ENCODE results near the gene TLE2.

TLE2 gene

GRCh38 chr19:3029065-3029923 lies at the start of gene TLE2:
Gene TLE2, minus strand, starts transcription at chr19:3029280. Its CDS starts 376 bp downstream, at chr19:3028904.
- TF ChIP-seq RAD21 (IDR thresholded peaks at IDR 0.05; ENCODE audit: low read depth) (no peak), ZBTB7A (IDR thresholded peaks at IDR 0.05; ENCODE audit: low read depth) (no peak), MAX (IDR thresholded peaks at IDR 0.05) (no peak), TCF12 (IDR thresholded peaks at IDR 0.05; ENCODE audit: low read depth) (no peak), FOXM1 (IDR thresholded peaks at IDR 0.05; ENCODE audit: borderline replicate concordance, low read depth) (no peak), REST (IDR thresholded peaks at IDR 0.05; ENCODE audit: low read depth) (no peak), TAF1 (IDR thresholded peaks at IDR 0.05; ENCODE audit: low read depth) (no peak), EP300 (IDR thresholded peaks at IDR 0.05; ENCODE audit: borderline replicate concordance) (no peak), CREB1 (IDR thresholded peaks at IDR 0.05; ENCODE audit: low read depth) (no peak), TEAD4 (IDR thresholded peaks at IDR 0.05) (no peak), EGR1 (IDR thresholded peaks at IDR 0.05) (no peak), CEBPB (IDR thresholded peaks at IDR 0.05) (no peak), USF1 (IDR thresholded peaks at IDR 0.05) (no peak), YY1 (IDR thresholded peaks at IDR 0.05; ENCODE audit: low read depth) (no peak), NFIC (IDR thresholded peaks at IDR 0.05) (no peak)

GRCh38 chr19:3075605-3076431 lies 46.7 kb upstream of the TLE2 start:
- TF ChIP-seq TAF1 (IDR thresholded peaks at IDR 0.05; ENCODE audit: low read depth) (no peak), NFIC (IDR thresholded peaks at IDR 0.05) (0 out of 2 replicates have a peak, but pooled peaks have one; percentile 20), EGR1 (IDR thresholded peaks at IDR 0.05) (peak; percentile 96), FOXM1 (IDR thresholded peaks at IDR 0.05; ENCODE audit: borderline replicate concordance, low read depth) (no peak), ZBTB7A (IDR thresholded peaks at IDR 0.05; ENCODE audit: low read depth) (peak; percentile 90; the same call in 1 of the 2 replicates), MAX (IDR thresholded peaks at IDR 0.05) (peak; percentile 80), EP300 (IDR thresholded peaks at IDR 0.05; ENCODE audit: borderline replicate concordance) (0 out of 2 replicates have a peak, but pooled peaks have one; percentile 41), YY1 (IDR thresholded peaks at IDR 0.05; ENCODE audit: low read depth) (no peak), RAD21 (IDR thresholded peaks at IDR 0.05; ENCODE audit: low read depth) (peak; percentile 87), TEAD4 (IDR thresholded peaks at IDR 0.05) (peak; percentile 41; the same call in 1 of the 2 replicates), CREB1 (IDR thresholded peaks at IDR 0.05; ENCODE audit: low read depth) (no peak), REST (IDR thresholded peaks at IDR 0.05; ENCODE audit: low read depth) (no peak), TCF12 (IDR thresholded peaks at IDR 0.05; ENCODE audit: low read depth) (no peak), USF1 (IDR thresholded peaks at IDR 0.05) (peak; percentile 16; the same call in 1 of the 2 replicates), CEBPB (IDR thresholded peaks at IDR 0.05) (no peak)

- TF ChIP-seq USF1 (IDR thresholded peaks at IDR 0.05) = no peak
These were observed 45.0 kb upstream of the TLE2 start for GRCh38 chr19:3073931-3074595.

- peak; percentile 89 for TF ChIP-seq USF1 (IDR thresholded peaks at IDR 0.05)
- no peak for TF ChIP-seq REST (IDR thresholded peaks at IDR 0.05; ENCODE audit: low read depth)
- no peak for TF ChIP-seq EGR1 (IDR thresholded peaks at IDR 0.05)
- 0 out of 2 replicates have a peak, but pooled peaks have one; percentile 26 for TF ChIP-seq MAX (IDR thresholded peaks at IDR 0.05)
- TF ChIP-seq NFIC (IDR thresholded peaks at IDR 0.05) = peak; percentile 51
- 0 out of 2 replicates have a peak, but pooled peaks have one; percentile 13 for TF ChIP-seq TEAD4 (IDR thresholded peaks at IDR 0.05)
- TF ChIP-seq CEBPB (IDR thresholded peaks at IDR 0.05) = no peak
These were observed 44.1 kb upstream of the TLE2 start for GRCh38 chr19:3073159-3073563.

Data from Ishikawa (cell line).